Measurements from ENCODE around the gene RGS6. TPM values are rescaled to one million over a fixed set of nuclear protein-coding genes. Genes with fewer than 3 reads are reported as not detected.
A peak's percentile ranks its signal among the peaks of the same experiment; 100 is the strongest.

Gene RGS6
- total RNA-seq, 1 donor = not detected

DNA sequence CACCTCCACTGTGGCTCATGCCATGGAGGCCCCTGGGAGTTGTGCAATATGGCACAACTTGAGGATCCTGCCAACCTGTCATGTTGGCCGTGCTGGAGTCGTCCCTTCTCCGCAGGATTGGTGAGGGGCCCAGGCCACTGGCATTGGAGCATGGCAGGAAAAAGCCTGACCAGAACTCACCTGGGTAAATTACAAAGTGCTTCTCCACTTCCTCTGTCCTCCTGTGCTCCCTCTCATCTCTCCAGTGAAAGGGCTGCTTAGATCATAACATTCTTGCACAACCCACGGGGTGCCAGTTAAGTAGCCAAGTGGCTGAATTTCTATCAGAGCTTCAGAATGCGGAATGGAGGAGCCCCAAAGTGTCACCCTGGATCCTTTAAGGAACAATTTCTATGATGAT is 580.7 kb downstream of the RGS6 start:
- TF ChIP-seq, protein P1, sequence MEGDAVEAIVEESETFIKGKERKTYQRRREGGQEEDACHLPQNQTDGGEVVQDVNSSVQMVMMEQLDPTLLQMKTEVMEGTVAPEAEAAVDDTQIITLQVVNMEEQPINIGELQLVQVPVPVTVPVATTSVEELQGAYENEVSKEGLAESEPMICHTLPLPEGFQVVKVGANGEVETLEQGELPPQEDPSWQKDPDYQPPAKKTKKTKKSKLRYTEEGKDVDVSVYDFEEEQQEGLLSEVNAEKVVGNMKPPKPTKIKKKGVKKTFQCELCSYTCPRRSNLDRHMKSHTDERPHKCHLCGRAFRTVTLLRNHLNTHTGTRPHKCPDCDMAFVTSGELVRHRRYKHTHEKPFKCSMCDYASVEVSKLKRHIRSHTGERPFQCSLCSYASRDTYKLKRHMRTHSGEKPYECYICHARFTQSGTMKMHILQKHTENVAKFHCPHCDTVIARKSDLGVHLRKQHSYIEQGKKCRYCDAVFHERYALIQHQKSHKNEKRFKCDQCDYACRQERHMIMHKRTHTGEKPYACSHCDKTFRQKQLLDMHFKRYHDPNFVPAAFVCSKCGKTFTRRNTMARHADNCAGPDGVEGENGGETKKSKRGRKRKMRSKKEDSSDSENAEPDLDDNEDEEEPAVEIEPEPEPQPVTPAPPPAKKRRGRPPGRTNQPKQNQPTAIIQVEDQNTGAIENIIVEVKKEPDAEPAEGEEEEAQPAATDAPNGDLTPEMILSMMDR (IDR thresholded peaks at IDR 0.05; ENCODE audit: extremely low read depth, low read depth, low read length) = no peak

DNA sequence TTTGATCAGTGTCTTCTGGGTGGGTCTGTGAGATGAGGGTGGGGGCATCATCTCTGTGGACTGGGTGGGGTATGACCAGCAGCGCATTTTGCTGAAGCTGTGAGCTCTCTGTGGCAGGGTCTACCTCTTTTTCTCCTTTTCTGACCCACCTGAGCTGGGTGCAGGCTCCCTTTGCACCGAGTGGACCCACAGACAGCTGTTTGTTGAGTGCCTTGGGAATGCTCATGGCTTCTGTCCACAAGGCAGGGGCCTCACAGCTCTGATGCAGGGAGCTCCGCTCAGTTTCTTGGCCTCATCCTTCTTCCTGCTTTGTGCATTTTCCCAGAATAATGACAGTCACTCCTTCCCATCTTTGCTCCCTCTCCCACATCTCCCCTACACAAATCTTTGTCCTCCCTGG is 581.1 kb downstream of the RGS6 start:
- Histone ChIP-seq H3K4me1 (ENCODE audit: insufficient read depth, low read length) (peaks cover 12% of the 10 kb centered on the region), H3K4me2 (ENCODE audit: insufficient read depth, low read length) (no peak overlapping the region), H3K27me3 (ENCODE audit: insufficient read depth, low read length) (peaks cover 28% of the 10 kb centered on the region), H3K4me3 (ENCODE audit: insufficient read depth, low read length) (no peak overlapping the region), H2AFZ (ENCODE audit: low read length) (no peak overlapping the region), H3K9me3 (ENCODE audit: low read depth, low read length) (no peaks in the 10 kb centered on the region), H3K36me3 (ENCODE audit: insufficient read depth, low read length) (no peaks in the 10 kb centered on the region), H3K27ac (ENCODE audit: low read depth, low read length) (no peak overlapping the region), H3K79me2 (ENCODE audit: insufficient read depth, low read length) (no peaks in the 10 kb centered on the region), H4K20me1 (ENCODE audit: insufficient read depth, low read length) (no peaks in the 10 kb centered on the region)
- no peak for DNase-seq (ENCODE audit: insufficient read length, low spot score, missing footprints)
- TF ChIP-seq, protein P1 (IDR thresholded peaks at IDR 0.05; ENCODE audit: extremely low read depth, low read depth, low read length) = no peak

More for the DNA sequence above, 580.7 kb downstream of the RGS6 start:
- no peaks in the 10 kb centered on the region for H3K36me3 ChIP-seq (ENCODE audit: insufficient read depth, low read length)
- no peak for DNase-seq (ENCODE audit: insufficient read length, low spot score, missing footprints)
- H3K27me3 ChIP-seq (ENCODE audit: insufficient read depth, low read length) = peaks cover 28% of the 10 kb centered on the region
- no peak overlapping the region for H3K27ac ChIP-seq (ENCODE audit: low read depth, low read length)
- no peak overlapping the region for H3K4me2 ChIP-seq (ENCODE audit: insufficient read depth, low read length)
- H2AFZ ChIP-seq (ENCODE audit: low read length) = no peak overlapping the region
- H4K20me1 ChIP-seq (ENCODE audit: insufficient read depth, low read length) = no peaks in the 10 kb centered on the region
- no peak overlapping the region for H3K4me3 ChIP-seq (ENCODE audit: insufficient read depth, low read length)
- no peaks in the 10 kb centered on the region for H3K9me3 ChIP-seq (ENCODE audit: low read depth, low read length)
- no peaks in the 10 kb centered on the region for H3K79me2 ChIP-seq (ENCODE audit: insufficient read depth, low read length)
- H3K4me1 ChIP-seq (ENCODE audit: insufficient read depth, low read length) = peaks cover 11% of the 10 kb centered on the region

DNA sequence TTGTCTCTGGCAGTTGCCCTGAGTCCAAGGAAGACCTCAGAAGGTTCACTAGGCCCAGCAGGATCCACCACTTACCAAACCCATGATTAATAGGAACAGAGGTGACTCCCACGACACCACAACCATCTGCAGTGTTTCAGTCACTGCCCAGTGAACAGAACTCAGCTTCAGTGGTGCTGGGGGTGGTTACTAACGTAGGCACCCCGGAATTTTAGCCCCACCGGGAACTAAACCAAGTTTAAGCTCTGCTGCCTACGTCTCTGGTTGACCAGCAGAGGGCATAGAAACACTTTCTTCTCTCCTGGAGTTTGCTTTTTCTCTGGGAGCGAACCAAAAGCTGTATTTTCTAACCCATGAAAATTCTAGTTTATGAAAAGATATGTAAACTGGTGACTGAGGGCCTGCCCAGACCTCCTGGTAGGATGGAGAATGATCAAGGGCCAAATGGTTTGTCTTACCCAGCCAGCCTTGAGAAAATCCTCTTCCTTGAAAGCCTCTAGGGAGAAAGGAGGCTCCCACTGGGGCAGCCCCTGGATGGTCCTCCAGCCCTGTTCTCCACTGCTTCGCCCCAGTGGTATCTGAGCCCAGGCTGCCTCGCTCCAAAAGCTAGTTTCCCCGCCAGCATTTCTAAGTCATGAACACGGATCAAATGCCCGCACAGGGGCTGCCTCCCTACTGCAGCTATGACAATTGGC is 581.9 kb downstream of the RGS6 start:
- Histone ChIP-seq H3K4me2 (ENCODE audit: insufficient read depth, low read length) (no peak overlapping the region), H3K36me3 (ENCODE audit: insufficient read depth, low read length) (no peaks in the 10 kb centered on the region), H3K27ac (ENCODE audit: low read depth, low read length) (no peak overlapping the region), H3K27me3 (ENCODE audit: insufficient read depth, low read length) (peaks cover 28% of the 10 kb centered on the region), H3K79me2 (ENCODE audit: insufficient read depth, low read length) (no peaks in the 10 kb centered on the region), H3K9me3 (ENCODE audit: low read depth, low read length) (no peaks in the 10 kb centered on the region), H3K4me3 (ENCODE audit: insufficient read depth, low read length) (no peak overlapping the region), H4K20me1 (ENCODE audit: insufficient read depth, low read length) (no peaks in the 10 kb centered on the region), H2AFZ (ENCODE audit: low read length) (peak overlapping the region; percentile 61), H3K4me1 (ENCODE audit: insufficient read depth, low read length) (peaks cover 12% of the 10 kb centered on the region)
- TF ChIP-seq, protein P1 (IDR thresholded peaks at IDR 0.05; ENCODE audit: extremely low read depth, low read depth, low read length) = peak; percentile 90
- no peak for DNase-seq (ENCODE audit: insufficient read length, low spot score, missing footprints)

DNA sequence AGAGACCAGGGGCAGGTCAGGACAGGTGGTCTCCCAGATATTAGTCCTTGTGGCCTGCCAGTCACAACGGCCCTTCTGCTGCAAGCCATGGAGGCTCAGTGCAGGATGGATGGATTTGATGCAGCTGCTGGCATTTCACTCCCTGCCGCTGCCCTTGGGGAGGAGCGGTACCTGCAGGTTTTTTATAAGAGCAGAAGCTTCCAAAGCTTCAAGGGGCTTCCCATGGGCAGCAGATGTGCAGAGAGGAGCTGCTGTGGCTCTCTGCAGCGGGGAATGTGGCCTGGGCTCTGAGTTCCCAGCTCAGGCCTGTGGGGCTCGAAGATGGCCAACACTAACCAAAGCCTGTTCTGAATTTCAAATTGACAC is 582.4 kb downstream of the RGS6 start:
- H3K4me1 ChIP-seq (ENCODE audit: insufficient read depth, low read length) = peaks cover 12% of the 10 kb centered on the region
- no peaks in the 10 kb centered on the region for H4K20me1 ChIP-seq (ENCODE audit: insufficient read depth, low read length)
- H3K27me3 ChIP-seq (ENCODE audit: insufficient read depth, low read length) = peaks cover 23% of the 10 kb centered on the region
- DNase-seq (ENCODE audit: insufficient read length, low spot score, missing footprints) = no peak
- no peak overlapping the region for H3K4me2 ChIP-seq (ENCODE audit: insufficient read depth, low read length)
- H3K9me3 ChIP-seq (ENCODE audit: low read depth, low read length) = no peaks in the 10 kb centered on the region
- no peaks in the 10 kb centered on the region for H3K36me3 ChIP-seq (ENCODE audit: insufficient read depth, low read length)
- H3K4me3 ChIP-seq (ENCODE audit: insufficient read depth, low read length) = no peak overlapping the region
- no peak overlapping the region for H2AFZ ChIP-seq (ENCODE audit: low read length)
- H3K27ac ChIP-seq (ENCODE audit: low read depth, low read length) = no peak overlapping the region
- TF ChIP-seq, protein P1 (IDR thresholded peaks at IDR 0.05; ENCODE audit: extremely low read depth, low read depth, low read length) = no peak
- no peaks in the 10 kb centered on the region for H3K79me2 ChIP-seq (ENCODE audit: insufficient read depth, low read length)

Measured in osteoblast (primary cell).